ENCODE data around the gene CXCL11.

DNA sequence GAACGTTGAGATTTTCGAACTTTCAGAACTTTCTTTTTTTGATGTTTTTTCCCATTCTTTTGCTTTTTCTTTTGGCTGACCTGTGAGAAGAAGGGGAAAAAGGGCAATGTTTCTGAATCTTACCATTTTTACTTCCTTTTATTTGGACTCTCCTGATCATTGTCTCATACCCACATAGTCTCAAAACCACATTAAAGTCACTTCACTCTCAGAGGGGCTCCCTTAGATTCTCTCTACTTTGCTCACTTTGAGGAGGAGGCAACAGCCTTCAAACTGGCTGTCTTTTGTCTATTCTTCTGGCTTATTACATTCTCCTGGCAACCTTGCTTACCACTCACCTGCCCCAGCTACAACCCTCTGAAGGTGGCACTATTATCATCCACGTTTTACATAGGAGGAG is 32.2 kb downstream of the CXCL11 start:
- no peak for TF ChIP-seq CTCF (conservative IDR thresholded peaks at IDR 0.05; ENCODE audit: low read depth, low read length)
- no peak for TF ChIP-seq EZH2 (IDR thresholded peaks at IDR 0.05; ENCODE audit: borderline replicate concordance, low read depth, low read length, poor library complexity, severe bottlenecking)
